K562 (cell line): ENCODE data around the gene ADAM22. TPM values are rescaled to one million over a fixed set of nuclear protein-coding genes. Genes with fewer than 3 reads are reported as not detected.

Experiments used
- CHD4 ChIP-seq: fragments of 200-600 bp; sonication (generic); IDR thresholded peaks from 3 replicates; pipeline ENCODE4 v1.6.1; 2012; ENCODE audit warnings: low read depth, mild to moderate bottlenecking, mixed read lengths, low read length, inconsistent platforms; ENCODE audit not compliant: insufficient read depth, insufficient replicate concordance, poor library complexity, severe bottlenecking
- POU5F1 ChIP-seq: fragments of 150-350 bp; IDR thresholded peaks from 2 replicates; pipeline ENCODE4 v1.6.1; 2014; ENCODE audit warnings: borderline replicate concordance, low read length, low read depth, mild to moderate bottlenecking; ENCODE audit not compliant: partially characterized antibody
- polyA plus RNA-seq, 8 experiments: library from polyadenylated mRNA; depleted of rRNA in 4 of 8; stranded (reverse) in 5 of 8; unstranded in 3 of 8; fragments of >200 nt; fragmentation: Nextera tagmentation in 2 of 8; fragmentation: Illumina TruSeq in 1 of 8; extraction: Ambion mirVana in 2 of 8; extraction: Trizol in 1 of 8; gene quantifications; 2 replicates each; pipeline versions ENCODE4 v1.2.1 to v1.2.3, GENCODE V29; 2011 to 2014; ENCODE audit warnings: inconsistent platforms in 1 of 8, missing spikeins in 1 of 8
- total RNA-seq, 7 experiments: library from RNA; depleted of rRNA in 6 of 7; stranded (reverse); fragments of >200 nt in 6 of 7; fragmentation: Illumina TruSeq in 2 of 7; extraction: Trizol in 2 of 7; gene quantifications; 2 replicates each; pipeline versions ENCODE4 v1.2.1 to v1.2.3, GENCODE V29; 2011 to 2021; ENCODE audit warnings: low replicate concordance in 1 of 7
- TF ChIP-seq, protein P1 (sequence below): fragments of 200-800 bp; sonication (Bioruptor generic); IDR thresholded peaks from 2 replicates; pipeline ENCODE4 v1.6.1; 2016; ENCODE audit warnings: missing genetic modification characterization, missing compliant biosample characterization
- TF ChIP-seq, protein P2 (sequence below): sonication (generic); formaldehyde crosslinking; IDR thresholded peaks from 2 replicates; pipeline ENCODE4 v1.8.0; 2022; ENCODE audit warnings: mild to moderate bottlenecking, missing genetic modification reagents, borderline replicate concordance

Gene ADAM22
- total and polyA plus RNA-seq, 9 of the 15 experiments (the other 6 are each of a cell fraction or from before 2014, with no cell fraction given), result 0.01 to 0.58 (median 0.18) TPM

DNA sequence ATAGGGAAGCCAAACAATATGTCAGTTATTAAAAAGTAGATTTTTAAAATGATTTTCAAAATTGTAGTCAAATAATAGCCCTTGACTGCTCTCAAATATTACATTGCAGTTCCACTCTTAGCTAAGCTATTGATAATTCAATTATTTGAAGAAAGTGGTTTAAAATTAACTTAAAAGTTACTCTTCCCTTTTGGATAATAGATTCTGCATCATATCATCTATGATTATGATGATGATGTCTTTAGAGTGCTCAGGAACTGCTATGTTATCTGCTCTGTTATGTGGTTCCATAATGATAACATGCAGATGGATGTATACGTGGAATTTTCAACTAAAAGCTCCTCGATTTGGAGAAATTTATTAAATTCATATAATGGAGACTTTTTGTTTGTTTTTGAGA lies 110.0 kb downstream of the ADAM22 start (continued):
- TF ChIP-seq, protein P1, sequence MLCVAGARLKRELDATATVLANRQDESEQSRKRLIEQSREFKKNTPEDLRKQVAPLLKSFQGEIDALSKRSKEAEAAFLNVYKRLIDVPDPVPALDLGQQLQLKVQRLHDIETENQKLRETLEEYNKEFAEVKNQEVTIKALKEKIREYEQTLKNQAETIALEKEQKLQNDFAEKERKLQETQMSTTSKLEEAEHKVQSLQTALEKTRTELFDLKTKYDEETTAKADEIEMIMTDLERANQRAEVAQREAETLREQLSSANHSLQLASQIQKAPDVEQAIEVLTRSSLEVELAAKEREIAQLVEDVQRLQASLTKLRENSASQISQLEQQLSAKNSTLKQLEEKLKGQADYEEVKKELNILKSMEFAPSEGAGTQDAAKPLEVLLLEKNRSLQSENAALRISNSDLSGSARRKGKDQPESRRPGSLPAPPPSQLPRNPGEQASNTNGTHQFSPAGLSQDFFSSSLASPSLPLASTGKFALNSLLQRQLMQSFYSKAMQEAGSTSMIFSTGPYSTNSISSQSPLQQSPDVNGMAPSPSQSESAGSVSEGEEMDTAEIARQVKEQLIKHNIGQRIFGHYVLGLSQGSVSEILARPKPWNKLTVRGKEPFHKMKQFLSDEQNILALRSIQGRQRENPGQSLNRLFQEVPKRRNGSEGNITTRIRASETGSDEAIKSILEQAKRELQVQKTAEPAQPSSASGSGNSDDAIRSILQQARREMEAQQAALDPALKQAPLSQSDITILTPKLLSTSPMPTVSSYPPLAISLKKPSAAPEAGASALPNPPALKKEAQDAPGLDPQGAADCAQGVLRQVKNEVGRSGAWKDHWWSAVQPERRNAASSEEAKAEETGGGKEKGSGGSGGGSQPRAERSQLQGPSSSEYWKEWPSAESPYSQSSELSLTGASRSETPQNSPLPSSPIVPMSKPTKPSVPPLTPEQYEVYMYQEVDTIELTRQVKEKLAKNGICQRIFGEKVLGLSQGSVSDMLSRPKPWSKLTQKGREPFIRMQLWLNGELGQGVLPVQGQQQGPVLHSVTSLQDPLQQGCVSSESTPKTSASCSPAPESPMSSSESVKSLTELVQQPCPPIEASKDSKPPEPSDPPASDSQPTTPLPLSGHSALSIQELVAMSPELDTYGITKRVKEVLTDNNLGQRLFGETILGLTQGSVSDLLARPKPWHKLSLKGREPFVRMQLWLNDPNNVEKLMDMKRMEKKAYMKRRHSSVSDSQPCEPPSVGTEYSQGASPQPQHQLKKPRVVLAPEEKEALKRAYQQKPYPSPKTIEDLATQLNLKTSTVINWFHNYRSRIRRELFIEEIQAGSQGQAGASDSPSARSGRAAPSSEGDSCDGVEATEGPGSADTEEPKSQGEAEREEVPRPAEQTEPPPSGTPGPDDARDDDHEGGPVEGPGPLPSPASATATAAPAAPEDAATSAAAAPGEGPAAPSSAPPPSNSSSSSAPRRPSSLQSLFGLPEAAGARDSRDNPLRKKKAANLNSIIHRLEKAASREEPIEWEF (CRISPR knock-in tag), result no peak
- TF ChIP-seq, protein P2, sequence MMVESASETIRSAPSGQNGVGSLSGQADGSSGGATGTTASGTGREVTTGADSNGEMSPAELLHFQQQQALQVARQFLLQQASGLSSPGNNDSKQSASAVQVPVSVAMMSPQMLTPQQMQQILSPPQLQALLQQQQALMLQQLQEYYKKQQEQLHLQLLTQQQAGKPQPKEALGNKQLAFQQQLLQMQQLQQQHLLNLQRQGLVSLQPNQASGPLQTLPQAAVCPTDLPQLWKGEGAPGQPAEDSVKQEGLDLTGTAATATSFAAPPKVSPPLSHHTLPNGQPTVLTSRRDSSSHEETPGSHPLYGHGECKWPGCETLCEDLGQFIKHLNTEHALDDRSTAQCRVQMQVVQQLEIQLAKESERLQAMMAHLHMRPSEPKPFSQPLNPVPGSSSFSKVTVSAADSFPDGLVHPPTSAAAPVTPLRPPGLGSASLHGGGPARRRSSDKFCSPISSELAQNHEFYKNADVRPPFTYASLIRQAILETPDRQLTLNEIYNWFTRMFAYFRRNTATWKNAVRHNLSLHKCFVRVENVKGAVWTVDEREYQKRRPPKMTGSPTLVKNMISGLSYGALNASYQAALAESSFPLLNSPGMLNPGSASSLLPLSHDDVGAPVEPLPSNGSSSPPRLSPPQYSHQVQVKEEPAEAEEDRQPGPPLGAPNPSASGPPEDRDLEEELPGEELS (CRISPR knock-in tag), result no peak
- TF ChIP-seq POU5F1, result no peak
- no peak for TF ChIP-seq CHD4
